Measurements from ENCODE around the gene FIG4.

DNA sequence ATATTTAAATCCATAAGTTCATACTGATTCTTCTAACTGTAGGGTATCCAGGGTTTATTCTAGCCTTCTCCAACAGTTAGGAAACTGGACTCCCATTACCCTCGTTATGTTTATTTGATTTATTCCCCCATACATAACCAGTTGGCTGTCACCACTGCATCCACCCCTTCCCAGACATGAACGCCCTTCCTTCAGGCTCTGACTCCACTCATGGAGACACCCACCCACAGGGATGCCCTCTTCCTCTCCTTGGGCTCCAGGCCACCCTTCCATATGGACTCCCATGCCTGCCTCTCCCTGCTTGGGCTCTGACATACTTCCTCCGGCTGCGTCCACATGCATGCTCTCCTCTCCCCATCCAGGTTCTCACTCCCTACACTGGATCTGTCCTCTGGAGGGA is 124.0 kb downstream of the FIG4 start:
- TF ChIP-seq, protein P1, sequence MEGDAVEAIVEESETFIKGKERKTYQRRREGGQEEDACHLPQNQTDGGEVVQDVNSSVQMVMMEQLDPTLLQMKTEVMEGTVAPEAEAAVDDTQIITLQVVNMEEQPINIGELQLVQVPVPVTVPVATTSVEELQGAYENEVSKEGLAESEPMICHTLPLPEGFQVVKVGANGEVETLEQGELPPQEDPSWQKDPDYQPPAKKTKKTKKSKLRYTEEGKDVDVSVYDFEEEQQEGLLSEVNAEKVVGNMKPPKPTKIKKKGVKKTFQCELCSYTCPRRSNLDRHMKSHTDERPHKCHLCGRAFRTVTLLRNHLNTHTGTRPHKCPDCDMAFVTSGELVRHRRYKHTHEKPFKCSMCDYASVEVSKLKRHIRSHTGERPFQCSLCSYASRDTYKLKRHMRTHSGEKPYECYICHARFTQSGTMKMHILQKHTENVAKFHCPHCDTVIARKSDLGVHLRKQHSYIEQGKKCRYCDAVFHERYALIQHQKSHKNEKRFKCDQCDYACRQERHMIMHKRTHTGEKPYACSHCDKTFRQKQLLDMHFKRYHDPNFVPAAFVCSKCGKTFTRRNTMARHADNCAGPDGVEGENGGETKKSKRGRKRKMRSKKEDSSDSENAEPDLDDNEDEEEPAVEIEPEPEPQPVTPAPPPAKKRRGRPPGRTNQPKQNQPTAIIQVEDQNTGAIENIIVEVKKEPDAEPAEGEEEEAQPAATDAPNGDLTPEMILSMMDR (IDR thresholded peaks at IDR 0.05): no peak
- TF ChIP-seq POLR2A (IDR thresholded peaks at IDR 0.05) (no peak), POLR2AphosphoS5 (IDR thresholded peaks at IDR 0.05) (no peak), EP300 (IDR thresholded peaks at IDR 0.05) (no peak)

Data from stomach (tissue), 4 donors.